ENCODE measurements around the gene ADIG.

The ADIG gene

DNA sequence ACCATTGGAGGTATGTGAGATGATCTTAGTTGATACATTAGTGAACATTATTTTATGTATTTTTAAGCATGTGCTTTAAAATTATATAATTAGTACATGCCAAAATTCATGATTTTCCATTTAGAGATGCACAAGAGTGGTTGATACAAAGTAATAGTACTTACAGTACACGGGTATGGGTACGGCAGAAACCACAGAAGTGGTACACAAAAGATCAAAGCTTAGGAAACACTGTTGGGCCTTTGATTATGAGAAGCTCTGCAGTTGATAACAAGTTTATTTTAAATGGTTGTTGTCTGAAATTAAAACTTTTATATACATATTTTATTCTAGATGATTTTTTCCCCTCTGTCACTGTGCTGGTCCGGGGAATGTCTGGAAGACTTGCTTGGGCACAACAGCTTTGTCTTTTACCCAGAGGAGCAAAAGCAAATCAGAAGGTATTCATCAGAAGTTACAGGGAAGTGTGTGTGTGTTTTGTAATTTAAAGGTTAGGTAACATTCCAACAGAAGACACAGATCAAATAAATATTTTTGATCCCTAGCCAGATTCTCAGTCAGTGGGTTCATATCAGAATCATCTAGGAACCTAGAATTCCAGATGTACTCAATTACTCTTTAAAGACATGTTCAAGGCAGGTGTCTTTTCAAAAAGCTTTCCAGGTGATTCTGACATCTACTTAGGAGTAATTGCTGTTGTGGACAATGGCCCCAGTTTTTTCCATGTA is 32.5 kb upstream of the ADIG start:
- Histone ChIP-seq H3K36me3 (ENCODE audit: insufficient read depth) (no peaks in the 10 kb centered on the region), H3K9ac (no peak overlapping the region), H4K20me1 (ENCODE audit: insufficient read depth) (no peaks in the 10 kb centered on the region), H3K4me3 (IDR thresholded peaks at IDR 0.05; ENCODE audit: insufficient read depth, low read depth, low read length) (no peak overlapping the region), H3K27me3 (ENCODE audit: insufficient read depth, low read depth) (no peaks in the 10 kb centered on the region), H3K27ac (no peak overlapping the region), H3K4me1 (ENCODE audit: low read depth, poor library complexity, severe bottlenecking) (no peaks in the 10 kb centered on the region), H2AFZ (ENCODE audit: low read depth) (no peak overlapping the region), H3K4me2 (no peak overlapping the region), H3K79me2 (ENCODE audit: insufficient read depth, low read depth) (no peaks in the 10 kb centered on the region)
- TF ChIP-seq, protein P1, sequence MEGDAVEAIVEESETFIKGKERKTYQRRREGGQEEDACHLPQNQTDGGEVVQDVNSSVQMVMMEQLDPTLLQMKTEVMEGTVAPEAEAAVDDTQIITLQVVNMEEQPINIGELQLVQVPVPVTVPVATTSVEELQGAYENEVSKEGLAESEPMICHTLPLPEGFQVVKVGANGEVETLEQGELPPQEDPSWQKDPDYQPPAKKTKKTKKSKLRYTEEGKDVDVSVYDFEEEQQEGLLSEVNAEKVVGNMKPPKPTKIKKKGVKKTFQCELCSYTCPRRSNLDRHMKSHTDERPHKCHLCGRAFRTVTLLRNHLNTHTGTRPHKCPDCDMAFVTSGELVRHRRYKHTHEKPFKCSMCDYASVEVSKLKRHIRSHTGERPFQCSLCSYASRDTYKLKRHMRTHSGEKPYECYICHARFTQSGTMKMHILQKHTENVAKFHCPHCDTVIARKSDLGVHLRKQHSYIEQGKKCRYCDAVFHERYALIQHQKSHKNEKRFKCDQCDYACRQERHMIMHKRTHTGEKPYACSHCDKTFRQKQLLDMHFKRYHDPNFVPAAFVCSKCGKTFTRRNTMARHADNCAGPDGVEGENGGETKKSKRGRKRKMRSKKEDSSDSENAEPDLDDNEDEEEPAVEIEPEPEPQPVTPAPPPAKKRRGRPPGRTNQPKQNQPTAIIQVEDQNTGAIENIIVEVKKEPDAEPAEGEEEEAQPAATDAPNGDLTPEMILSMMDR (conservative IDR thresholded peaks at IDR 0.05; ENCODE audit: low read depth, low read length) = no peak

DNA sequence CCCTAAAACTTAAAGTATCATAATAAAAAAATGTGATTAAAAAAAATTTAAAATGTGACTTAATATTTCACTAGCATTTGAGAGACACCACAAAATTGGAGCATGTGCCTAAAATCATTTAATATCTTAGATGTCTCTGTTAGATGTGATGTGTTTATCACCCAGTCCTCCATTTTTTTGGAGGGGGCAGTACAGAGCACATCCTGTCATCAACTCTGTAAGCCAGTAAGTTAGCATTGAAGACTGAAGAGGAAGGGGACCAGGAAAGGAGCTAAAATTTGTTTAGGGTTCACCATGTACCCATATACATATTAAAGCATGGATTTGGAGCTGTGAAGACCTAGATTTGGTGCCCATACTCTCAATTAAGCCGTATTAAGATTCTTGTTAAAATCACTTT is 30.7 kb upstream of the ADIG start:
- H3K4me3 ChIP-seq (IDR thresholded peaks at IDR 0.05; ENCODE audit: insufficient read depth, low read depth, low read length) = no peak overlapping the region
- H3K79me2 ChIP-seq (ENCODE audit: insufficient read depth, low read depth) = no peaks in the 10 kb centered on the region
- no peaks in the 10 kb centered on the region for H3K27me3 ChIP-seq (ENCODE audit: insufficient read depth, low read depth)
- no peak overlapping the region for H3K9ac ChIP-seq
- H4K20me1 ChIP-seq (ENCODE audit: insufficient read depth) = no peaks in the 10 kb centered on the region
- TF ChIP-seq, protein P1 (conservative IDR thresholded peaks at IDR 0.05; ENCODE audit: low read depth, low read length) = peak; percentile 58; the same call in 1 of the 2 replicates
- H3K4me1 ChIP-seq (ENCODE audit: low read depth, poor library complexity, severe bottlenecking) = no peaks in the 10 kb centered on the region
- H3K4me2 ChIP-seq = no peak overlapping the region
- peaks cover 5% of the 10 kb centered on the region; the same call in 1 of the 2 replicates for H3K36me3 ChIP-seq (ENCODE audit: insufficient read depth)
- H2AFZ ChIP-seq (ENCODE audit: low read depth) = no peak overlapping the region
- H3K27ac ChIP-seq = no peak overlapping the region

DNA sequence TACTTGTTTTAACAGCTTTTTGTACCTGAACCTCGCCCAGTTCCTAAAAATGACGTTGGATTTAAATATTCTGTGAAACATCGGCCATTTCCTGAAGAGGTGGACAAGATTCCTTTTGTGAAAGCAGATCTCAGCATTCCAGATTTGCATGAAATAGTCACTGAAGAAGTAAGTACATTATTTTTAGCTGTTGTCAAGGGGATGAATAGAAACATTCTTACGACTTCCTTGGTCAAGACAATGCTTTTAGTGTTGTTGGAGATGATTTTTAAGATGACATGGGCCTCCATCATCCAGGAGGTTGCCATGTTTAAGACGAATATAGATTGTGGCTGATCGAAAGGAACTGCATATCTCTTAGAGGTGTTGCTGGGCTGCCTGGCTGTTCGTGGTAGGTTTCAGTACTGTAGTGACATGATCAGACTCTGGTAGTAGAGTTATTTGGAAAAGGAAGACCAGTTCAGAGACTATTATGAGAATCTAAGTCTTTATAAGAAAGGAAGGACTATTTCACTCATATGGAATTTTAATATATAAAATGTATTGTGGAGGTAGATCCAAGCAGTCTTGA is 29.9 kb upstream of the ADIG start:
- H3K4me1 ChIP-seq (ENCODE audit: low read depth, poor library complexity, severe bottlenecking) = no peaks in the 10 kb centered on the region
- no peaks in the 10 kb centered on the region for H3K79me2 ChIP-seq (ENCODE audit: insufficient read depth, low read depth)
- no peak overlapping the region for H3K4me3 ChIP-seq (IDR thresholded peaks at IDR 0.05; ENCODE audit: insufficient read depth, low read depth, low read length)
- no peak overlapping the region for H3K4me2 ChIP-seq
- peaks cover 5% of the 10 kb centered on the region; the same call in 1 of the 2 replicates for H3K36me3 ChIP-seq (ENCODE audit: insufficient read depth)
- no peaks in the 10 kb centered on the region for H3K27me3 ChIP-seq (ENCODE audit: insufficient read depth, low read depth)
- no peak overlapping the region for H2AFZ ChIP-seq (ENCODE audit: low read depth)
- H4K20me1 ChIP-seq (ENCODE audit: insufficient read depth) = no peaks in the 10 kb centered on the region
- TF ChIP-seq, protein P1 (conservative IDR thresholded peaks at IDR 0.05; ENCODE audit: low read depth, low read length) = no peak
- no peak overlapping the region for H3K9ac ChIP-seq
- no peak overlapping the region for H3K27ac ChIP-seq

DNA sequence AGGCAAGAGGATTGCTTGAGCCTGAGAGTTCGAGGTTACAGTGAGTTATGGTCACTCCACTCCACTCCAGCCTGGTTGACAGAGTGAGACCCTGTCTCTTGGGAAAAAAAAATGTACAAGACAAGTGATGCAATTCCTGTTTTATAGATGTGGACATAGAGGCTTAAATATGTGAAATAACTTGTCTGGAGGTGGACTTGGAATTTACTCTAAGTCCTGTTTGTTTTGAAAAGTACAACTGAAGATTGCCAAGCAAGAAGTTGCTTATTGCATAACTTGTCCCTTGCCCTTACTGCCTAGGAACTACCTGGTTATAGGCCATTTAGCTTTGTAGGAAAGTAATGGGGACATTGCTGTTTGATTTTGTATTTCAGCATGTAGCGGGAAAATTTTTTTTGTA is 26.0 kb upstream of the ADIG start:
- Histone ChIP-seq H3K27ac (no peak overlapping the region), H3K27me3 (ENCODE audit: insufficient read depth, low read depth) (no peaks in the 10 kb centered on the region), H3K4me1 (ENCODE audit: low read depth, poor library complexity, severe bottlenecking) (no peaks in the 10 kb centered on the region), H3K9ac (no peak overlapping the region), H3K36me3 (ENCODE audit: insufficient read depth) (peaks cover 5% of the 10 kb centered on the region; the same call in 1 of the 2 replicates), H4K20me1 (ENCODE audit: insufficient read depth) (no peaks in the 10 kb centered on the region), H3K4me2 (no peak overlapping the region), H2AFZ (ENCODE audit: low read depth) (no peak overlapping the region), H3K4me3 (IDR thresholded peaks at IDR 0.05; ENCODE audit: insufficient read depth, low read depth, low read length) (no peak overlapping the region), H3K79me2 (ENCODE audit: insufficient read depth, low read depth) (no peaks in the 10 kb centered on the region)
- TF ChIP-seq, protein P1 (conservative IDR thresholded peaks at IDR 0.05; ENCODE audit: low read depth, low read length) = no peak
